GM12873 (cell line): ENCODE data around the gene NHEJ1.

Experiments used
- CTCF ChIP-seq: IDR thresholded peaks from 2 replicates; pipeline ENCODE4 v1.5.1; 2012; ENCODE audit warnings: low read depth, mild to moderate bottlenecking, moderate library complexity, low read length, control low read depth; ENCODE audit not compliant: insufficient read depth; ENCODE audit errors: missing control alignments

Gene NHEJ1

DNA sequence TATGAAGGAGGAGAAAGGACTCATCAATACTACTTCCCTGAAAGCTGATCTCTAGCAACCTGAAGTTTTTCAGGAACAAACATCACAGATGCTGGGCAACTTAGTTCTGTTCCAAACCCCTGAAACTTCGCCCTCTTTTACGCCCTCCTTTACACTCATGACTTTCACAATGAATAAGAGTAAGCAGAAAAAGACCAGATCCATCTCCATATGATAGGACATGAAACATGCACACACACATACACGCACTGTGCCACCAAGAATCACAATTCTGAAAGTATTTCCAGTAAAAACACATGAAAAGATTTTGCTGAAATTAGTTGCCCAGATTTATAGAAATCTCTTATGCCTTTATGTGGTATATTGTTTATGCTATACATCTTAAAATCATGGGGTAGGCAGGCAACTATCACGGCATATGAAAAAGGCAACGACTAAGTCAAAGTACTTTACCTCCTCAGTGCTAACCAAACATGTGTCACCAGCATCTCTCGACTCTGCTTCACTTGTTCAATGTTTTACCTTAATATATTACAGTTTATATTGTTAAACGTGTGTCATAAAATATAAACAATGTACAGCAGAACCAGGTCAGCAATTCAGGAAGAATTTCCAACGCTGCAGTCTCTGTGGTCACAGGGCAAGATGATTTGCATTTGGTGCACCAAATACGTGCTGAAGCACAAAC, 47.8 kb downstream of the NHEJ1 start:
- no peak for TF ChIP-seq CTCF

DNA sequence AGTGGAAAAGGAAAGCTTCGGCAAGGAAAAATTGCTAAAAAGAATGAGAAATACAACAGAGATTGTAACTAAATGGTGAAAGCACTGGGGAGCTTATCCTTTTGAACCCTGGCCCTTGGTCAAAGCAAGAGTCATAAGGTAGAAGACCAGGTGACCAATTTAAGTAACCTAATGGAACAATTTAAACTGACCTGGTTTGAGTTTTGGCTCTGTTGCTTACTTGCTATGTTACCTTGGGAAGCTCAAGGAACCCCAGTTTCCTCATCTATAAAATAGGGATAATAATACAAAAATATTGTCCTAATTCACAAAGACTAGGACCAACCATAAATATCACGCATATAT, 48.6 kb downstream of the NHEJ1 start:
- TF ChIP-seq CTCF: no peak

DNA sequence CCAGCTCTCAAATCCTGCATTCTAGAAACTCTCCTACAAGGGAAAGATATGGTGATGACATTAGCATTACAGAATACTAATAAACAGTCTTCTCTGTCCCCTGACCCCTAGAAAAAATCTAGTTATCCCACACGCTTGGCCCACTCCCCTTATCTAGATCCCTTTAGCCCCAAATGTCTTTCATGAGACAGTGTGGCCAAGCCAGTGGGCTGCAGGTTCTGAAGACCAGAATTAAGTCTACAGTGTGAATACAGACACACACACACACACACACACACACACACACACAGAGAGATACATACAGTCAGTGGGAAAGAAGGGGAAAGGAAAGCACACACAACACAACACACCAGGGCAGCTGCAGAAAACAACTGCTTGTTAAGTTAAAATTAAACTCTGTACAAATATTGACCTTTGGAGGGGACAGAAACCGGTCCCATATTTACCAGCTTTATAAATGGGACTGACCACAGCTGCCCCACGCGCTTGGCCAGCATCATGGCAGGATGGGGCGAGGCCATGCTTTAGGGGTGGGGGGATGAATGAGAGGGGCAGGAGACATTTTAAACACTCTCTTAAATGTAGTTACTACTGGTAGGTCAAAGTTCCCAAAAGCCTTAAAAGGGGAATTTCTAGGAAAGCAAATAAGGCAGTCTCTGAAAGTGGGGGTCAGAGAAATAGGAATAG, 49.1 kb downstream of the NHEJ1 start:
- no peak for TF ChIP-seq CTCF

- no peak for TF ChIP-seq CTCF
Measured at GRCh38 chr2:219109471-219109870, 51.1 kb downstream of the NHEJ1 start.

GRCh38 chr2:219107758-219108157, 52.9 kb downstream of the NHEJ1 start:
- no peak for TF ChIP-seq CTCF

DNA sequence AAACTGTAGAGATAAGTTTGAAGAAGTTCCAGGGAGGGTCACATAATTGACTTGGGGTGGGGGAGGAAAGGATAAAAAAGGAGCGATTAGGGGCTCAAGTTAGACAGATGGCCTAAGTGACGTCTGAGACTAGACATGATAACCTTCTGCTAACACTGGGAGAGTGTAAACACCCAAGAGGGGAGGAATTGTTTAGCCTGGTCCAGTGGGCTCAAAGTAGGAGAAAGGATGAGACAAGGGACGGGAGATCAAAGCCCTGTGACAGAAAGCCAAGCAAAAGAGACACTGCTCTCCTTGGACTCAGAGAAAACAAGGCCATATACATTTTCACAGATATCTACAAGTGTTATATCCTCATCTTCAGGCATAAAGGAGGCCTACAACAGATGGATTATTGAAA, 54.4 kb downstream of the NHEJ1 start:
- TF ChIP-seq CTCF: no peak

DNA sequence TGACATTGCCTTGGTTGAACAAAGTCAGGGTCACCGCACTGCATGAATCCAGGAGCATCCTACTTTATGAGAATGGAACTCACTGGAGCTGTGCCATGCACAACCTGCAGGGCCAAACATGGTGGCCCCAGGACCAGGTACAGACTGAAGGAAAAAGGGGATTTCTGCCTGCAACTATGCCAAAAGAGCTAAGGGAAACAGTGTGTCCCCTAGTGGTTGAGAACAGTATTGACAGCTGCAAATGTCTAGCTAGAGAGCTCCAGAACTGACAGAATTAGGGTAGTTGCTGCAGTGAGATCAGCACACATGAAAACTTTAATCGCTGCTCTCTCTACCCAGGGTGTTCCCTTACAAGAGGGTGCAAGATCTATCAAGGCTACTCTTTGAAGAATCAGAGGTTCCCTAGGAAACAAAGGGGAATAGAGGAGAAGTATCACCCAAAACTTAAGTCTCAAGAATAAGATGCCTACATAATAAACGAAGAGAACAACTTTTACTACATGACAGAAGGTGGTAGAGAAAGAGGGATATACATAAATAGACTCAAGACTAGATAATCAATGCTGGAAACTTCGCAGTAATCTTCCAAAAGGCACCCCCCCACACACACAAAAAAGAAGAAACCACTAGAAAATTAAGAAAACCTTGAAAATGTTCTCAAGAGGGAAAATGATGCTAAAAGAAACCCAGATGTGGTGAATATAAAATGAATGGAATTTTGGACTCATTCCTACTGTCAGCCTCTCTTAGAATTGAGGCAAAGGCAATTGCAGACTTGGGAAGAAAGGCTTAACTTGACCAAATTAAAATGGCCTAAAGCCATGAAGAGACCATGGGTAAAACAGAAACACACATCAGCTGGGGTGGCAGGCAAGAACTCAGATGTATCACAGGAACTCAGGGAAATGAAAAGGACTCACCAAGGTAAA, 56.2 kb downstream of the NHEJ1 start:
- TF ChIP-seq CTCF: peak; percentile 97
